ENCODE measurements around the gene TMEM258.

GRCh38 chr11:61739413-61739812 is 53.0 kb downstream of the TMEM258 start:
- no peak for TF ChIP-seq POLR2A (IDR thresholded peaks at IDR 0.05)
- TF ChIP-seq CTCF (IDR thresholded peaks at IDR 0.05), result no peak
- TF ChIP-seq EP300 (IDR thresholded peaks at IDR 0.05; ENCODE audit: low read depth), result no peak

Data from transverse colon (tissue), 3 donors.